GM21576 (cell line): Measurements from ENCODE around the gene LCE1E.

Experiments used
- ATAC-seq: cut with Tn5 transposase; IDR thresholded peaks from one replicate; pipeline ENCODE4 v1.9.1; 2021; ENCODE audit warnings: mild to moderate bottlenecking, moderate library complexity; ENCODE audit not compliant: unreplicated experiment

The LCE1E gene, protein sequence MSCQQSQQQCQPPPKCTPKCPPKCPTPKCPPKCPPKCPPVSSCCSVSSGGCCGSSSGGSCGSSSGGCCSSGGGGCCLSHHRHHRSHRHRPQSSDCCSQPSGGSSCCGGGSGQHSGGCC

DNA sequence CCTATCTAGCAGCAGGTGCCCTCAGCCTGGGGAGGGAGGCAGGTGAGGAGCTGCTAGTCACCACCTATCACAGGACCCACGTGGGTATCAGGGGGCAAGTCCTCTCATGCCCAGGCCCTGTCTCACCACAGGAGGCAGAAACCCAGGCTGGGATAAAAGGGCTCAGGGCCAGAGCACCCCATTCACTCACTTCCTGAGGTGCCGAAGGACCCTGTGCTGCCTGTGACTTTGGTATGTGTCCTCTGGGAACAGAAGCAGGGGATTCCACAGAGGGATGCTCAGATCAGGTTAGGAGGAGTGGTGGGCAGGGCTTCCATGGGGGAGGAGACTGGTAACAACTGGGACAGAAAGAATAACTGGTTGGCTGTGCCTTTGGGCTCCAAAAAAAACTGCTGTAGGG lies at the start of gene LCE1E:
TSS of gene LCE1E (plus strand) at position 181 of the 400 bp plus-strand sequence. CDS start 1,043 bp downstream, outside the sequence.
- no peak for ATAC-seq

DNA sequence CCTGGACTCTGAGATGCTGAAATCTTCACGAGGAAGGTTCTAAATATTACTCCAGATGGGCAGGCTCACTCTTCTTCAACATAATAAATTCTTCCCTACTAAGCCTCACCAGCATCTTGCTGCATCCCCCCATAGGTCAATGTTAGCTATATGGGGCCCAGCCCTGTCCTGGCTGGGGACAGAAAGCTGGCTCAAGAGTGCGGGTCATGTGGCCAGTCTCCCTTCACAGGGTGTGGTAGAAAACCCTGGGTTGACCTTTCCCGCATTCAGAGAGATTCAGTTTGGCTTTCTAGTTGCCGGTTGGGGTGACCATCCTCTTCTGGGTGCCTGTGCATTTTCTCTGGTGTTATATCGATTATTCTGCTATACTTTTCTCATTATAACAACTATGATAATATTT lies 48.1 kb upstream of the LCE1E start:
- ATAC-seq, result no peak

GRCh38 chr1:152739841-152740240 lies 46.2 kb upstream of the LCE1E start:
- ATAC-seq, result no peak

DNA sequence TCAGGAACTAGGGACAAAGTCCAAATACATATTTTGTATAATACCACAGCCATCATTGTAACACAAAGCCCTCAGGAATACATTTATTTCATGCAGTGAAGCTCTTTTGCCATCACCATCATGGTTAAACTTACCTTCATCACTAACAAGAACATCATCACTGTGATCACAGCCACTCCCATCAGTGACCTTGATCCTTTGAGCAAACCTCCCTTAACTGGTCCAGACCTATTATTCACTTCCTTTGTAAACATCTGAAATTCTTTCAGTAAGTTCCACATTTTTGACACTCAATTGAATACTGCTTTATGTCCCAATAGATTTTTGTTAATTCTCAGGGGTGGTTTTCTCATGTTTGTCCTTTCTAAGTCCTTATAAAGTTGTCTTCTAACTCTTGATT lies 44.4 kb upstream of the LCE1E start:
- ATAC-seq, result no peak

DNA sequence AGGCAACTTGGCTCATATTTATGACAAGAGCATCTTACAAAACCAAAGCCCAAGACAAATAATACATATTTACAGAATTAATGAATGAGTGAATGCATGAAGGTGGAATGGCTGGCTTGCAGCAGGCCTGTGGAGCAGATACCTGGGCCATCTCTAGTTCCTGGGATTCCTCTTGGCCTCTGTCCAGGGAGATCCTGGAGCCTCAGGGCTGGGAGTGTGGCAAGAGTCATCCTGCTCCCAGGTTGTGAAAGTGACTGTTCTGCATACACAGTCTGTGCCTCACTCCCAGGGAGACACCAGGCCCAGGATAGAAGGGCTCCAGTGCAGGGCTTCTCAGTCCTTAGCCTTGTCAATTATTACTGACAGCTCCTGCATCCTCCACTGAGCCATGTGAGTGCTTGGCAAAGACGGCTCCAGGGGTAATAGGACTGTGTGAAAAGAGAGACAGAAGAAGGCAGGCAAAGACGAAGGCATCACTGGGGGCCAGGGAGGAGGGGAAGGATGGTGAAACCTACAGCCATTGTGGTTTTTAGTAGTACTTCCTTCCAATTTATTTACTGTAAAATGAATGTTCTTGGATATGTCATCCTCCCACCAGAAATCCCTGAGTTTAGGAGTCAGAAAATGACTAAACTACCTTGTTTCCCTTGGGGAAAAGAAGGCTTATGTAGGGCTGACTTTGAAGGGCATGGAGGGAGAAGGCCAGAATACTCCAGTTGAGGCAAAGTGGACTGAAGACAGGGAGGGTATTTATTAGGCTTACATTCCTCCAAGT lies 42.5 kb upstream of the LCE1E start:
- ATAC-seq, result no peak

- no peak for ATAC-seq
Observed at GRCh38 chr1:152745289-152745704, 40.8 kb upstream of the LCE1E start.

GRCh38 chr1:152745765-152746444 lies 40.2 kb upstream of the LCE1E start:
- no peak for ATAC-seq

GRCh38 chr1:152747831-152748230 lies 38.2 kb upstream of the LCE1E start:
- no peak for ATAC-seq

DNA sequence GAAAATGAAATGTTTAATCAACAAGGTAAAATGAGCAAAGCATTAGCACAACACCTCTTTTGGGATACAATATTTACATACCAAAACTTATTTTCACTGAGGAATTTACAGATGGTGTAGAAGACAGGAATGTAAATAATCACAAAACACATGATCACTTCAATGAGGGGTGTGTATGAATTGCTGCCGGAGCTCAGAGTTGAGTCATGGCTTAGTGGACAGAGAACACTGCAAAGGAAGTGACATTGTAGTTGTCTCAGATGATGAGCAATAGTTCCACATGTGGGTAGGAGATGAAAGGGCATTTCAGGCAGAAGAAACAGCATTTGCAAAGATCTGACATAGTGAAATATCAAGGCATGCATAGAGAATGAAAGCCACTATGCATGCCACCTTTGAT lies 33.8 kb upstream of the LCE1E start:
- ATAC-seq, result no peak

DNA sequence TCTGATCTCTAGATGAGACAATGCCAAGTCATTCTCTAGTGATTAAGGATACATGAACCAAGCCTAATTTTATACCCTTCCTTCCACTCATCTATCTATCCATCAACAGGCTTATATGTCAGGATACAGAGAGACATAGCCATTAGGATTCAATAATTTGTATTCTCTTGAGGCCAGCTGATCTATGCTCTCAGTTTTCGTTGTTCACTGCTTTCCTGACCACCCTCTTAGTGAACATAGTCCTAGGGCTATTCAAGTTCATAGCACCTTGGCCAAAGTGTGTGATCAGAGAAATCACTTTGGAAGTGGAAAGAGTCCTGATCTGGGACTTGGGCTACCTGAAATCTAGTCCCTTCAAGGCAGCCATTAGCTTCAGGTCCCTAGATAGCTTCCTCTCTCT lies 32.5 kb upstream of the LCE1E start:
- no peak for ATAC-seq

- no peak for ATAC-seq
Observed at GRCh38 chr1:152756872-152757271, 29.2 kb upstream of the LCE1E start.

DNA sequence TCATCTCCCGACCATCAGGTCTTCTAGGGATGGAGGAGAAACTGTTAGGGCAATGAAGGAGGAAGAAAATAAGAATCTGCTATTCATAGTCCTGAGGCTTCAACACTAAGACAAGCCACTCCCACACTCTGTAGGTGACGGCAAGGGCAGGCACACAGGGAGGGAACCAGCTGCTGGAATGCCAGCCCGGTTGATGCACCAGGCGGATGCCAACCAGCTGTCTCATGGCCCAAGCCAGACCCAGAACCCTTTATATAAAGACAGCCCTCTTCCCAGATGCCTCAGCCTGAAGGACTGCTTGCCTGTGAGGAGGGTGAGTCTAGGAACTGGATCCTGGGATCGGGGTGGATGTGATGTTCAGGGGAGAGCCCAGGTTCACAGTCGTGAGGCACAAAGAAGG lies 28.3 kb upstream of the LCE1E start, which contains the start of gene KPRP:
TSS of gene KPRP (plus strand) at position 279 of the 400 bp plus-strand sequence. CDS start 1,564 bp downstream, outside the sequence.
- no peak for ATAC-seq

DNA sequence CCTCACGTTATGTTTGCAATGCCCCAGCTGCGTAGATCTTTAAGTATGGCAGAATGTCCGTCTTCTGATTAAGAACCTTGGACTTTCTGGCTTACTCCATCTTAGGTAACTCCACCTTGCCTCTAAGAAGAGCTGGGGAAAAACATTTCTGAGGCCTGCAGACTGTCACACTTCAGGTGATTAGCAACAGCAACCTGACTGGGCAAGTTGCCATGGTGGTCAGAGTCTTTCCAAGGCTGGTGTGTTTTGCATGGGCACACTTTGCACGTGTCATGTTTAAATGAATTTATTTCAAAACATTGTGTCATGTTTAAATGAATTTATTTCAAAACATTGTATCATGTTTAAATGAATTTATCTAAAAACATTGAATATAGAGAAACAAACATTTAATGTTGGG lies 27.4 kb upstream of the LCE1E start:
- no peak for ATAC-seq

GRCh38 chr1:152759453-152760173 lies 26.4 kb upstream of the LCE1E start:
- ATAC-seq, result no peak

- ATAC-seq, result no peak
Observed at GRCh38 chr1:152760551-152761190, 25.4 kb upstream of the LCE1E start.

DNA sequence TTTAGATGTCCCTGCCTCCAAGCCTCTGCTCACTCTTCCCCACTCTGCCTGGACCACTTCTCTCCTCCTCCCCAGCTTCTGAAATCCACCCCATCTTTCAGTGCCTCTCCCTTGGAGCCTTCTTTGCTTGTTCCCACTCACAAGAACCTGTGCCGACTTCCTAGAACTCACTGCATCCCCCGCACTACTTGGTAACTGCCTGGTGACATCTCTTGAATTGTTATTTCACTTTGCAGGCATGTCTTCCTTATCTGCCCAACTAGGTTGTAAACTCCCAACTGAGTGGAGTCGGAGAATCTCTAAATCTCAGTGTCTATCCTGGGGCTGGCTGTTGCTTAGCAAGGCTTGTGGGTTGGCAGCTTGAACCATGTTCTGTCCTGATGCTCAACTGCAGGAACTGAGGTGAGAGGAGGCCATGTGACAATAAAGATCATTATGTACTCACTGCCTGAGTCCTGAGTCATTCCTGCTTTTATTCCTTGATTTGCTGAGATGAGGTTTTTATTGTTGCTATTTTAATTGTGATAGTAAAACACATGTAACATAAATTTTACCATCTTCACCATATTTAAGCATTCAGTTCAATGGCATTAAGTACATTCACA lies 24.3 kb upstream of the LCE1E start:
- ATAC-seq, result no peak

DNA sequence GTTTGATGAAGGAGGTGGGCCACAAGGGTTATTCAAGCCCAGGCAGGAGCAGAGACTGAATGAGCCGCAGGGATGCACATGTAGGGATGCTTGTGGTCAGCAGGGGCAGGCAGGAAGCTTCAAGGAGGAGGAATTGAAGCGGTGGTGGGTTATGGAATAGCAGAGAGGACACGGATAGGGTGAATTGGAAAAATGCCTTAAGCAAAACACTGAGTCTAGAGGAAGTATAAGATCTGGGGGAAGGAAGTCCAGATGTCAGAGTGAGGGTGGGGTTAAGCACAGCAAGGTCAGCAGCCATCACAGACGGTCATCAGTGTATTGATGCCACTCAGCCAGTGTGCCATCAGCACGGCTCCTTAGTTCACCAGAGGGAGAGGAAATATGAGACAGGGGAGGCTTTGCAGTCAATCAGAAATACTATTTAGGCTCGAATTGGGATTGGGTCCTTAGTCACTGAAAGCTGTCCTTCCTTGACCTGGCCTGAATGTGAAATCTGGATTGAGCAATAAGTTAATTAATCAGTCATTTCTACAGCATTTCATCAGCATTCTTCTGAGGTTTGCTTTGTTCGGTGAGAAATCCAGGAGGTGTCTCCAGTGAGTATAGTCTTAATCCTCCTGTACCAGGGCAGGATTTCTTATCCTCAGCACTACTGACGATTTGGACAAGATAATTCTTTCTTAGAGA lies 17.1 kb upstream of the LCE1E start:
- ATAC-seq, result no peak

DNA sequence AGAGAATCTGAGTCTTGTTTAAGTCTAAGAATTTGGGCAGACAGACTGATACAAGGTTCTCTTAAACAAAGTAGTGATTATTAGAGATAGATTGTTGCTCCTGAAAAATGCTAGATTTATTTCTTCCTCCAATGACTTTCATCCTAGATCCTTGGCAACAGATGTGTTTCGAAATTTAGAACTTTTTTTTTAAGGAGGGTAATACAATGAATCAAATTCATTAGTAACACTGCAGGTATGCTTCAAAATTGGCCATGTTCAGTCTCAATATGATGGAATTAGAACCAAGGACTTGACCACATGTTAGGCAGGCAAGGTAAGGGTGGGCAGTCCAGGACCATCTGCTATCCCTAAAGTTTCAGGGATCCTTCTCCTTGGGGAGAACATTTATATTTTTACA lies 15.6 kb upstream of the LCE1E start:
- no peak for ATAC-seq

GRCh38 chr1:152774875-152775274 lies 11.2 kb upstream of the LCE1E start, which contains the start of gene LCE1F:
TSS of gene LCE1F (plus strand) at chr1:152775140. CDS start at chr1:152776372, 1,232 bp downstream.
- no peak for ATAC-seq

- ATAC-seq, result no peak
Observed at GRCh38 chr1:152776361-152776760, 9.7 kb upstream of the LCE1E start.
